ENCODE results near the gene CDC45.

DNA sequence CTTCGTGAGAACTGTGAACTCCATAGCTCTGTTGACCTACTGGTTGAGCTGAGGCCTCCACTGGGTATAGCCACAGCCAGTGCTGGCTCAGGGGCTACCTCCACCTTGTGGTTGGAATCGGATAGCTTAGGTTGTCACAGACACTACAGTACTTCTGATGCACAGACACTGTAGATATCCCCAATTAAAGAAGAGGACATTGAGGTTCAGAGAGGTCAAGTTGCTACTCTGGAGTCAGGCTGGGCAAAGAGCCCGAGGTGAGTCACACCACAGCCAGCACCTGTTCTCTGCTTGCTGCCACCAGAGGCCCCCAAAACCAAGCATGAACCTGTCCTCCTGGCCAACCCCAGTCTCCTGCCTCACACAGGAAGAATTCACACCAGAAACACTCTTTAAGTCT lies 6.1 kb upstream of the CDC45 start:
- TF ChIP-seq, protein P1, sequence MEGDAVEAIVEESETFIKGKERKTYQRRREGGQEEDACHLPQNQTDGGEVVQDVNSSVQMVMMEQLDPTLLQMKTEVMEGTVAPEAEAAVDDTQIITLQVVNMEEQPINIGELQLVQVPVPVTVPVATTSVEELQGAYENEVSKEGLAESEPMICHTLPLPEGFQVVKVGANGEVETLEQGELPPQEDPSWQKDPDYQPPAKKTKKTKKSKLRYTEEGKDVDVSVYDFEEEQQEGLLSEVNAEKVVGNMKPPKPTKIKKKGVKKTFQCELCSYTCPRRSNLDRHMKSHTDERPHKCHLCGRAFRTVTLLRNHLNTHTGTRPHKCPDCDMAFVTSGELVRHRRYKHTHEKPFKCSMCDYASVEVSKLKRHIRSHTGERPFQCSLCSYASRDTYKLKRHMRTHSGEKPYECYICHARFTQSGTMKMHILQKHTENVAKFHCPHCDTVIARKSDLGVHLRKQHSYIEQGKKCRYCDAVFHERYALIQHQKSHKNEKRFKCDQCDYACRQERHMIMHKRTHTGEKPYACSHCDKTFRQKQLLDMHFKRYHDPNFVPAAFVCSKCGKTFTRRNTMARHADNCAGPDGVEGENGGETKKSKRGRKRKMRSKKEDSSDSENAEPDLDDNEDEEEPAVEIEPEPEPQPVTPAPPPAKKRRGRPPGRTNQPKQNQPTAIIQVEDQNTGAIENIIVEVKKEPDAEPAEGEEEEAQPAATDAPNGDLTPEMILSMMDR (IDR thresholded peaks at IDR 0.05; ENCODE audit: low read depth, low read length, poor library complexity, severe bottlenecking): no peak
- no peak for TF ChIP-seq EZH2phosphoT487 (IDR thresholded peaks at IDR 0.05; ENCODE audit: borderline replicate concordance, low read length)
